ENCODE measurements around the gene SLC12A3.

DNA sequence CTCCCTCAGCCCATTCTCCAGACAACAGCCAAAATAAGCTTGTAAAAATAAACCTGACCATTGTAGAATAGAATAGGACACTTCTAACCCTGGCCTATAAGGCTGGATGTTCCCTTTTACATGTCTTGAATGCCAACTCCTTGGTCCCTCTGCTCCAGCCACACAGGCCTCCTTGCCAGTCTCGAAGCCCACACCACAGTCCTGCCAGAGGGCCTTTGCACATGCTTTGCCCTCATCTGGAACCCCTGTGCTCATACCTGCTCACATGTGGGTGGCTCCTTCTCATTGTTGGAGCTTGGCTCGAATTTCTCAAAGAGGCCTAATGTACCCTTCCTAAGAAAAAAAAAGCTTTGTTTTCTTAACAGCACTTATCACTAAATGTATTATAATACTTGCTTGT lies 5.4 kb upstream of the SLC12A3 start:
- TF ChIP-seq, protein P1, sequence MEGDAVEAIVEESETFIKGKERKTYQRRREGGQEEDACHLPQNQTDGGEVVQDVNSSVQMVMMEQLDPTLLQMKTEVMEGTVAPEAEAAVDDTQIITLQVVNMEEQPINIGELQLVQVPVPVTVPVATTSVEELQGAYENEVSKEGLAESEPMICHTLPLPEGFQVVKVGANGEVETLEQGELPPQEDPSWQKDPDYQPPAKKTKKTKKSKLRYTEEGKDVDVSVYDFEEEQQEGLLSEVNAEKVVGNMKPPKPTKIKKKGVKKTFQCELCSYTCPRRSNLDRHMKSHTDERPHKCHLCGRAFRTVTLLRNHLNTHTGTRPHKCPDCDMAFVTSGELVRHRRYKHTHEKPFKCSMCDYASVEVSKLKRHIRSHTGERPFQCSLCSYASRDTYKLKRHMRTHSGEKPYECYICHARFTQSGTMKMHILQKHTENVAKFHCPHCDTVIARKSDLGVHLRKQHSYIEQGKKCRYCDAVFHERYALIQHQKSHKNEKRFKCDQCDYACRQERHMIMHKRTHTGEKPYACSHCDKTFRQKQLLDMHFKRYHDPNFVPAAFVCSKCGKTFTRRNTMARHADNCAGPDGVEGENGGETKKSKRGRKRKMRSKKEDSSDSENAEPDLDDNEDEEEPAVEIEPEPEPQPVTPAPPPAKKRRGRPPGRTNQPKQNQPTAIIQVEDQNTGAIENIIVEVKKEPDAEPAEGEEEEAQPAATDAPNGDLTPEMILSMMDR (IDR thresholded peaks at IDR 0.05; ENCODE audit: poor library complexity): no peak
- TF ChIP-seq EZH2phosphoT487 (IDR thresholded peaks at IDR 0.05; ENCODE audit: low read depth, severe bottlenecking, unreplicated experiment) (no peak), EZH2 (IDR thresholded peaks at IDR 0.05; ENCODE audit: borderline replicate concordance) (no peak)

All from hepatocyte (in vitro differentiated cells).